ENCODE data around the gene LITAF.
"Not testable (repeated sequence)": the region's sequence is repeated elsewhere in the genome, so short reads cannot be mapped to it uniquely, and the experiment has no call there.

The LITAF gene

GRCh38 chr16:11620243-11621003 is 33.7 kb upstream of the LITAF start:
- no peak for DNase-seq

- DNase-seq: no peak
Observed at GRCh38 chr16:11619327-11619851, 32.7 kb upstream of the LITAF start.

GRCh38 chr16:11618107-11618717 is 31.5 kb upstream of the LITAF start:
- no peak for DNase-seq

- DNase-seq: no peak
Observed at GRCh38 chr16:11615748-11616447, 29.2 kb upstream of the LITAF start.

GRCh38 chr16:11614587-11615175 is 28.0 kb upstream of the LITAF start:
- DNase-seq: no peak

GRCh38 chr16:11613381-11614303 is 26.9 kb upstream of the LITAF start:
- no peak for DNase-seq

- DNase-seq: no peak
Observed at GRCh38 chr16:11612665-11613025, 25.9 kb upstream of the LITAF start.

GRCh38 chr16:11611871-11612664 is 25.3 kb upstream of the LITAF start:
- DNase-seq: no peak

GRCh38 chr16:11610580-11610979 is 23.9 kb upstream of the LITAF start:
- DNase-seq: no peak

GRCh38 chr16:11610121-11610505 is 23.4 kb upstream of the LITAF start:
- no peak for DNase-seq

GRCh38 chr16:11609474-11610120 is 22.9 kb upstream of the LITAF start:
- no peak for DNase-seq

- no peak for DNase-seq
Observed at GRCh38 chr16:11605891-11606290, 19.2 kb upstream of the LITAF start.

- no peak for DNase-seq
Observed at GRCh38 chr16:11605564-11605886, 18.8 kb upstream of the LITAF start.

GRCh38 chr16:11604783-11605563 is 18.3 kb upstream of the LITAF start:
- no peak for DNase-seq

- not testable (repeated sequence) for DNase-seq
Observed at GRCh38 chr16:11604296-11604695, 17.6 kb upstream of the LITAF start.

GRCh38 chr16:11603331-11603750 is 16.6 kb upstream of the LITAF start:
- DNase-seq: no peak

GRCh38 chr16:11602321-11602720 is 15.6 kb upstream of the LITAF start:
- no peak for DNase-seq

- DNase-seq: no peak
Observed at GRCh38 chr16:11601911-11602310, 15.2 kb upstream of the LITAF start.

- no peak for DNase-seq
Observed at GRCh38 chr16:11601425-11601824, 14.7 kb upstream of the LITAF start.

- no peak for DNase-seq
Observed at GRCh38 chr16:11599579-11599978, 12.9 kb upstream of the LITAF start.

Data from activated CD4-positive, alpha-beta T cell treated with anti-CD3 and anti-CD28 coated beads, Interleukin-2, amount 50 U/mL, for 4 hours (primary cell).